MM.1S (cell line): Measurements from ENCODE around the gene RNU1-3.

Source experiments
- EZH2 ChIP-seq: fragments of 300-600 bp; sonication (generic); optimal IDR thresholded peaks from 2 replicates; pipeline ENCODE3; 2017; ENCODE audit warnings: low read depth, mild to moderate bottlenecking, antibody characterized with exemption, low read length, mixed read lengths
- TF ChIP-seq, protein P1 (sequence below): fragments of 300-600 bp; sonication (generic); IDR thresholded peaks from 2 replicates; pipeline ENCODE4 v1.5.1; 2016; ENCODE audit warnings: antibody characterized with exemption, low read length, mixed read lengths

GRCh38 chr1:16617114-16617631, 49.6 kb downstream of the RNU1-3 start:
- TF ChIP-seq, protein P1, sequence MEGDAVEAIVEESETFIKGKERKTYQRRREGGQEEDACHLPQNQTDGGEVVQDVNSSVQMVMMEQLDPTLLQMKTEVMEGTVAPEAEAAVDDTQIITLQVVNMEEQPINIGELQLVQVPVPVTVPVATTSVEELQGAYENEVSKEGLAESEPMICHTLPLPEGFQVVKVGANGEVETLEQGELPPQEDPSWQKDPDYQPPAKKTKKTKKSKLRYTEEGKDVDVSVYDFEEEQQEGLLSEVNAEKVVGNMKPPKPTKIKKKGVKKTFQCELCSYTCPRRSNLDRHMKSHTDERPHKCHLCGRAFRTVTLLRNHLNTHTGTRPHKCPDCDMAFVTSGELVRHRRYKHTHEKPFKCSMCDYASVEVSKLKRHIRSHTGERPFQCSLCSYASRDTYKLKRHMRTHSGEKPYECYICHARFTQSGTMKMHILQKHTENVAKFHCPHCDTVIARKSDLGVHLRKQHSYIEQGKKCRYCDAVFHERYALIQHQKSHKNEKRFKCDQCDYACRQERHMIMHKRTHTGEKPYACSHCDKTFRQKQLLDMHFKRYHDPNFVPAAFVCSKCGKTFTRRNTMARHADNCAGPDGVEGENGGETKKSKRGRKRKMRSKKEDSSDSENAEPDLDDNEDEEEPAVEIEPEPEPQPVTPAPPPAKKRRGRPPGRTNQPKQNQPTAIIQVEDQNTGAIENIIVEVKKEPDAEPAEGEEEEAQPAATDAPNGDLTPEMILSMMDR, result no peak
- TF ChIP-seq EZH2, result no peak
